ENCODE results near the gene C17orf100. TPM values are rescaled to one million over a fixed set of nuclear protein-coding genes. Genes with fewer than 3 reads are reported as not detected.
"Not testable (repeated sequence)": the region's sequence is repeated elsewhere in the genome, so short reads cannot be mapped to it uniquely, and the experiment has no call there.

Gene C17orf100
- total RNA-seq, 1 donor from 2014 or later: 0.40 TPM

GRCh38 chr17:6690641-6691040 is 39.1 kb downstream of the C17orf100 start:
- no peak for DNase-seq (ENCODE audit: low read depth, low spot score)

- no peak for DNase-seq (ENCODE audit: low read depth, low spot score)
These were observed 40.0 kb downstream of the C17orf100 start for GRCh38 chr17:6691546-6691945.

- not testable (repeated sequence) for DNase-seq (ENCODE audit: low read depth, low spot score)
These were observed 40.4 kb downstream of the C17orf100 start for GRCh38 chr17:6691958-6692357.

GRCh38 chr17:6695051-6695450 is 43.5 kb downstream of the C17orf100 start:
- DNase-seq (ENCODE audit: low read depth, low spot score): no peak

GRCh38 chr17:6695565-6695964 is 44.0 kb downstream of the C17orf100 start:
- DNase-seq (ENCODE audit: low read depth, low spot score): no peak

GRCh38 chr17:6696906-6697305 is 45.3 kb downstream of the C17orf100 start:
- DNase-seq (ENCODE audit: low read depth, low spot score): no peak

GRCh38 chr17:6698004-6698403 is 46.4 kb downstream of the C17orf100 start:
- no peak for DNase-seq (ENCODE audit: low read depth, low spot score)

GRCh38 chr17:6699997-6700947 is 48.7 kb downstream of the C17orf100 start:
- no peak for DNase-seq (ENCODE audit: low read depth, low spot score)

GRCh38 chr17:6700948-6701307 is 49.4 kb downstream of the C17orf100 start:
- DNase-seq (ENCODE audit: low read depth, low spot score): no peak

GRCh38 chr17:6701719-6702118 is 50.2 kb downstream of the C17orf100 start:
- no peak for DNase-seq (ENCODE audit: low read depth, low spot score)

GRCh38 chr17:6702567-6703215 is 51.1 kb downstream of the C17orf100 start:
- DNase-seq (ENCODE audit: low read depth, low spot score): no peak

Other genes with a start within 250 kb of the C17orf100 start
- gene AIPL1, start 216.6 kb upstream of the C17orf100 start, total RNA-seq: not detected in 2 replicates
- 24.3 and 47.6 TPM in 2 replicates for gene PIMREG, start 207.3 kb upstream of the C17orf100 start, total RNA-seq
- gene PITPNM3, start 95.2 kb upstream of the C17orf100 start, total RNA-seq: 0.74 and 1.6 TPM in 2 replicates
- 8.9 and 9.3 TPM in 2 replicates for gene KIAA0753, start 11.1 kb upstream of the C17orf100 start, total RNA-seq
- gene TXNDC17, start 10.7 kb upstream of the C17orf100 start, total RNA-seq: 94.6 and 100 TPM in 2 replicates
- 17.6 and 19.1 TPM in 2 replicates for gene MED31, start 157 bp upstream of the C17orf100 start, total RNA-seq
- gene SLC13A5, start 61.6 kb downstream of the C17orf100 start, total RNA-seq: not detected in 2 replicates
- 11.5 and 23.9 TPM in 2 replicates for gene XAF1, start 104.3 kb downstream of the C17orf100 start, total RNA-seq
- 0.28 and 1.4 TPM in 2 replicates for gene FBXO39, start 124.5 kb downstream of the C17orf100 start, total RNA-seq
- not detected in 2 replicates for gene TEKT1, start 180.0 kb downstream of the C17orf100 start, total RNA-seq

Data from pulmonary artery endothelial cell (primary cell).